ENCODE measurements around the gene ARHGEF1.

Gene ARHGEF1

GRCh38 chr19:41920882-41921576, 38.0 kb downstream of the ARHGEF1 start:
- H3K4me3 ChIP-seq (ENCODE audit: low read depth, low read length) = no peak overlapping the region
- DNase-seq (ENCODE audit: low read depth) = no peak
- no peak for TF ChIP-seq CTCF (conservative IDR thresholded peaks at IDR 0.05; ENCODE audit: low read depth, low read length)

- no peak overlapping the region for H3K4me3 ChIP-seq (ENCODE audit: low read depth, low read length)
- TF ChIP-seq CTCF (conservative IDR thresholded peaks at IDR 0.05; ENCODE audit: low read depth, low read length) = no peak
- DNase-seq (ENCODE audit: low read depth) = no peak
Observed at GRCh38 chr19:41921577-41922576, 38.9 kb downstream of the ARHGEF1 start.

- no peak for TF ChIP-seq CTCF (conservative IDR thresholded peaks at IDR 0.05; ENCODE audit: low read depth, low read length)
- no peak for DNase-seq (ENCODE audit: low read depth)
- no peak overlapping the region for H3K4me3 ChIP-seq (ENCODE audit: low read depth, low read length)
Observed at GRCh38 chr19:41922585-41922984, 39.6 kb downstream of the ARHGEF1 start.

- TF ChIP-seq CTCF (conservative IDR thresholded peaks at IDR 0.05; ENCODE audit: low read depth, low read length) = no peak
- H3K4me3 ChIP-seq (ENCODE audit: low read depth, low read length) = no peak overlapping the region
- DNase-seq (ENCODE audit: low read depth) = no peak
Observed at GRCh38 chr19:41923045-41923788, 40.2 kb downstream of the ARHGEF1 start.

GRCh38 chr19:41924151-41925145, 41.5 kb downstream of the ARHGEF1 start:
- TF ChIP-seq CTCF (conservative IDR thresholded peaks at IDR 0.05; ENCODE audit: low read depth, low read length) = no peak
- H3K4me3 ChIP-seq (ENCODE audit: low read depth, low read length) = no peak overlapping the region
- DNase-seq (ENCODE audit: low read depth) = no peak

Data from choroid plexus epithelial cell (primary cell).